ENCODE measurements around the gene CLASP1. TPM values are rescaled to one million over a fixed set of nuclear protein-coding genes. Genes with fewer than 3 reads are reported as not detected.

The CLASP1 gene
- total RNA-seq, 1 donor from 2014 or later = 54.1 TPM

- DNase-seq (ENCODE audit: low read depth) = no peak
- Histone ChIP-seq H3K36me3 (ENCODE audit: control insufficient read depth, insufficient read depth, low read length) (peaks cover 4% of the 10 kb centered on the region), H3K27me3 (ENCODE audit: control insufficient read depth, insufficient read depth, low read length) (no peaks in the 10 kb centered on the region), H3K4me3 (ENCODE audit: low read depth, low read length) (no peak overlapping the region)
- no peak for TF ChIP-seq CTCF (IDR thresholded peaks at IDR 0.05; ENCODE audit: insufficient read depth, low read length, poor library complexity, severe bottlenecking)
These were observed 298.9 kb downstream of the CLASP1 start for GRCh38 chr2:121350402-121350775.

- TF ChIP-seq CTCF (IDR thresholded peaks at IDR 0.05; ENCODE audit: insufficient read depth, low read length, poor library complexity, severe bottlenecking) = no peak
- no peak for DNase-seq (ENCODE audit: low read depth)
- Histone ChIP-seq H3K27me3 (ENCODE audit: control insufficient read depth, insufficient read depth, low read length) (no peaks in the 10 kb centered on the region), H3K36me3 (ENCODE audit: control insufficient read depth, insufficient read depth, low read length) (peaks cover 4% of the 10 kb centered on the region), H3K4me3 (ENCODE audit: low read depth, low read length) (no peak overlapping the region)
These were observed 299.4 kb downstream of the CLASP1 start for GRCh38 chr2:121349721-121350401.

- H3K27me3 ChIP-seq (ENCODE audit: control insufficient read depth, insufficient read depth, low read length) = no peaks in the 10 kb centered on the region
- peaks cover 3% of the 10 kb centered on the region for H3K36me3 ChIP-seq (ENCODE audit: control insufficient read depth, insufficient read depth, low read length)
- DNase-seq (ENCODE audit: low read depth) = no peak
- H3K4me3 ChIP-seq (ENCODE audit: low read depth, low read length) = no peak overlapping the region
- TF ChIP-seq CTCF (IDR thresholded peaks at IDR 0.05; ENCODE audit: insufficient read depth, low read length, poor library complexity, severe bottlenecking) = no peak
These were observed 301.0 kb downstream of the CLASP1 start for GRCh38 chr2:121348128-121348740.

- no peak for DNase-seq (ENCODE audit: low read depth)
- no peak for TF ChIP-seq CTCF (IDR thresholded peaks at IDR 0.05; ENCODE audit: insufficient read depth, low read length, poor library complexity, severe bottlenecking)
- Histone ChIP-seq H3K36me3 (ENCODE audit: control insufficient read depth, insufficient read depth, low read length) (peaks cover 1% of the 10 kb centered on the region), H3K27me3 (ENCODE audit: control insufficient read depth, insufficient read depth, low read length) (no peaks in the 10 kb centered on the region), H3K4me3 (ENCODE audit: low read depth, low read length) (no peak overlapping the region)
These were observed 302.4 kb downstream of the CLASP1 start for GRCh38 chr2:121346859-121347258.

- TF ChIP-seq CTCF (IDR thresholded peaks at IDR 0.05; ENCODE audit: insufficient read depth, low read length, poor library complexity, severe bottlenecking) = no peak
- H3K36me3 ChIP-seq (ENCODE audit: control insufficient read depth, insufficient read depth, low read length) = no peaks in the 10 kb centered on the region
- no peaks in the 10 kb centered on the region for H3K27me3 ChIP-seq (ENCODE audit: control insufficient read depth, insufficient read depth, low read length)
- no peak for DNase-seq (ENCODE audit: low read depth)
- H3K4me3 ChIP-seq (ENCODE audit: low read depth, low read length) = no peak overlapping the region
These were observed 302.9 kb downstream of the CLASP1 start for GRCh38 chr2:121346407-121346806.

GRCh38 chr2:121345887-121346286, 303.4 kb downstream of the CLASP1 start:
- Histone ChIP-seq H3K4me3 (ENCODE audit: low read depth, low read length) (no peak overlapping the region), H3K27me3 (ENCODE audit: control insufficient read depth, insufficient read depth, low read length) (no peaks in the 10 kb centered on the region), H3K36me3 (ENCODE audit: control insufficient read depth, insufficient read depth, low read length) (peaks cover 2% of the 10 kb centered on the region)
- DNase-seq (ENCODE audit: low read depth) = no peak
- no peak for TF ChIP-seq CTCF (IDR thresholded peaks at IDR 0.05; ENCODE audit: insufficient read depth, low read length, poor library complexity, severe bottlenecking)
